ENCODE results near the gene NACC1. TPM values are rescaled to one million over a fixed set of nuclear protein-coding genes. Genes with fewer than 3 reads are reported as not detected.

The NACC1 gene
- total and polyA plus RNA-seq, 2 of the 13 experiments (the other 11 are each of a cell fraction or from before 2014, with no cell fraction given), result 31.8 to 42.3 TPM

DNA sequence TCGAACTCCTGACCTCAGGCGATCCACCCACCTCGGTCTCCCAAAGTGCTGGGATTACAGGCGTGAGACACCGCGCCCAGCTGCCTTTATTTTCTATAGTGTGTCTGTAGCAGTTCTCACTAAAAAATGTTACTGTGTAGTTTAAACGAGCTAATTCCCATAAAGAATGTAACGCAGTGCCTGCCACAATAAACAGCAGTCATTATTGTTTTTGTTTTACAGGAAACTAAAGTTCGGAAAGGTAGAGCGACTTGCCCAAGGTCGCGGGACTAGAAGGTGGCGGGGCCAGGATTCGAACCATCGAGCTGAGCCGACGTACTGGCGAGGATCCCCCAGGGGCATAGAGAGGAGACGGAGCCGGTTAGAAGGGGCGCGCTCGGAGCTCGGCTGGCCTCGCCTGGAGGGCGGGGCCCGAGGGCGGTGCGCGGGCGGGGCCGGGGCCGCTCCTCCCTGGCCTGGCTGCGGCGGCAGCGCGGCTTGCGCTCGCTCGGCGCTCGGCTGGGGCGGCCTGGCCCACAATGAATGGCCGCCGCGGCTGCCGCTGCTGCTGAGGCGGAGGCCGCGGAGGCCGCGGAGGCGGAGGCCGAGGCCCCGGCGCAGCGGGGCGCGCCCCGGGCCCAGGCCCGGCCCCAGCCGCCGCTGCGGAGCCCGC, at the start of gene NACC1 (continued):
- TF ChIP-seq SNRNP70 (IDR thresholded peaks at IDR 0.05; ENCODE audit: low read depth, low read length), result no peak
- no peak for TF ChIP-seq SUZ12 (IDR thresholded peaks at IDR 0.05; ENCODE audit: low read depth, low read length)
- peak; percentile 83 for TF ChIP-seq ZMYM2 (CRISPR knock-in tag; IDR thresholded peaks at IDR 0.05)
- 0 out of 2 replicates have a peak, but pooled peaks have one; percentile 13 for TF ChIP-seq TGIF2 (CRISPR knock-in tag; IDR thresholded peaks at IDR 0.05)
- no peak for TF ChIP-seq PBX3 (CRISPR knock-in tag; IDR thresholded peaks at IDR 0.05; ENCODE audit: borderline replicate concordance)
- TF ChIP-seq SRSF1 (optimal IDR thresholded peaks at IDR 0.05; ENCODE audit: low read depth, low read length), result no peak
- no peak for TF ChIP-seq CC2D1A (CRISPR knock-in tag; IDR thresholded peaks at IDR 0.05)
- no peak for TF ChIP-seq ZNF550 (CRISPR knock-in tag; IDR thresholded peaks at IDR 0.05; ENCODE audit: borderline replicate concordance)
- TF ChIP-seq PHF20 (CRISPR knock-in tag; IDR thresholded peaks at IDR 0.05), result no peak
- TF ChIP-seq ZNF558 (CRISPR knock-in tag; IDR thresholded peaks at IDR 0.05; ENCODE audit: borderline replicate concordance), result no peak
- TF ChIP-seq, protein P1, sequence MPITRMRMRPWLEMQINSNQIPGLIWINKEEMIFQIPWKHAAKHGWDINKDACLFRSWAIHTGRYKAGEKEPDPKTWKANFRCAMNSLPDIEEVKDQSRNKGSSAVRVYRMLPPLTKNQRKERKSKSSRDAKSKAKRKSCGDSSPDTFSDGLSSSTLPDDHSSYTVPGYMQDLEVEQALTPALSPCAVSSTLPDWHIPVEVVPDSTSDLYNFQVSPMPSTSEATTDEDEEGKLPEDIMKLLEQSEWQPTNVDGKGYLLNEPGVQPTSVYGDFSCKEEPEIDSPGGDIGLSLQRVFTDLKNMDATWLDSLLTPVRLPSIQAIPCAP (CRISPR knock-in tag; IDR thresholded peaks at IDR 0.05; ENCODE audit: low read depth), result no peak
- TF ChIP-seq ZFY (CRISPR knock-in tag; IDR thresholded peaks at IDR 0.05), result peak; percentile 80
- 0 out of 2 replicates have a peak, but pooled peaks have one; percentile 62 for TF ChIP-seq ZNF136 (CRISPR knock-in tag; IDR thresholded peaks at IDR 0.05; ENCODE audit: low read depth)
- TF ChIP-seq ARID5B (CRISPR knock-in tag; IDR thresholded peaks at IDR 0.05), result no peak
- TF ChIP-seq FOXO4 (CRISPR knock-in tag; conservative IDR thresholded peaks at IDR 0.05), result no peak
- TF ChIP-seq HMG20B (CRISPR knock-in tag; conservative IDR thresholded peaks at IDR 0.05), result no peak
- no peak for TF ChIP-seq NKX3-1 (CRISPR knock-in tag; IDR thresholded peaks at IDR 0.05)
- TF ChIP-seq ZNF3 (CRISPR knock-in tag; IDR thresholded peaks at IDR 0.05), result no peak
- TF ChIP-seq ZNF589 (CRISPR knock-in tag; conservative IDR thresholded peaks at IDR 0.05), result no peak
- TF ChIP-seq ZNF737 (CRISPR knock-in tag; IDR thresholded peaks at IDR 0.05; ENCODE audit: borderline replicate concordance), result no peak
- TF ChIP-seq BATF2 (CRISPR knock-in tag; IDR thresholded peaks at IDR 0.05), result no peak
- no peak for TF ChIP-seq ZNF251 (CRISPR knock-in tag; IDR thresholded peaks at IDR 0.05)
- no peak for TF ChIP-seq DNMT3B (CRISPR knock-in tag; conservative IDR thresholded peaks at IDR 0.05)

Measured in HepG2 (cell line).